Measurements from ENCODE around the gene EXO1.

DNA sequence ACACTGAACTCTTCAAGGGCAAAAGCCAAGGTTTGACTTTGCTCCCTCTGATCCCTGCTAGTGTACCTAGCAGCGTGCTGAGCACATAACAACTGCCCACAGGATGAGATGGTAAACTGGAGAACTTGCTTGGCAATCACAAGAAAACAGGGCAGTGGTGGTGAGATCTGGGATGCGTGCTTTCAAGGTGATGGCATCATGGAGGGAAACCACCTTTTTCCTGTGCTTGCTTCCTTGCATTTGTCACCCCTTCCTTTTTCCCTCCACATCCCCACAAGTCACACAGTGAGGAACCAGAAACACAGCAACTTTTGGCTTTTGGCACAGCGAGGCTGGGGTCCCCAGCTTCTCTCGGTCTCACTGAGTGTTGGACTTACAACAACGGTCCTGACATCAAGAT lies 78.1 kb downstream of the EXO1 start:
- TF ChIP-seq, protein P1, sequence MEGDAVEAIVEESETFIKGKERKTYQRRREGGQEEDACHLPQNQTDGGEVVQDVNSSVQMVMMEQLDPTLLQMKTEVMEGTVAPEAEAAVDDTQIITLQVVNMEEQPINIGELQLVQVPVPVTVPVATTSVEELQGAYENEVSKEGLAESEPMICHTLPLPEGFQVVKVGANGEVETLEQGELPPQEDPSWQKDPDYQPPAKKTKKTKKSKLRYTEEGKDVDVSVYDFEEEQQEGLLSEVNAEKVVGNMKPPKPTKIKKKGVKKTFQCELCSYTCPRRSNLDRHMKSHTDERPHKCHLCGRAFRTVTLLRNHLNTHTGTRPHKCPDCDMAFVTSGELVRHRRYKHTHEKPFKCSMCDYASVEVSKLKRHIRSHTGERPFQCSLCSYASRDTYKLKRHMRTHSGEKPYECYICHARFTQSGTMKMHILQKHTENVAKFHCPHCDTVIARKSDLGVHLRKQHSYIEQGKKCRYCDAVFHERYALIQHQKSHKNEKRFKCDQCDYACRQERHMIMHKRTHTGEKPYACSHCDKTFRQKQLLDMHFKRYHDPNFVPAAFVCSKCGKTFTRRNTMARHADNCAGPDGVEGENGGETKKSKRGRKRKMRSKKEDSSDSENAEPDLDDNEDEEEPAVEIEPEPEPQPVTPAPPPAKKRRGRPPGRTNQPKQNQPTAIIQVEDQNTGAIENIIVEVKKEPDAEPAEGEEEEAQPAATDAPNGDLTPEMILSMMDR (IDR thresholded peaks at IDR 0.05; ENCODE audit: low read depth, low read length, poor library complexity, severe bottlenecking): no peak
- no peak for TF ChIP-seq EZH2phosphoT487 (IDR thresholded peaks at IDR 0.05; ENCODE audit: borderline replicate concordance, low read length)

Data from DOHH2 (cell line).